Neural progenitor cell (in vitro differentiated cells): Measurements from ENCODE around the gene NEDD9.
A peak's percentile ranks its signal among the peaks of the same experiment; 100 is the strongest.

Experiments used
- EZH2 ChIP-seq: fragments of 200-600 bp; sonication (generic); IDR thresholded peaks from 2 replicates; pipeline ENCODE4 v1.6.1; 2017; ENCODE audit warnings: antibody characterized with exemption, mild to moderate bottlenecking, moderate library complexity
- EZH2phosphoT487 ChIP-seq: fragments of 200-600 bp; sonication (generic); IDR thresholded peaks from 2 replicates; pipeline ENCODE4 v1.6.1; 2017; ENCODE audit warnings: antibody characterized with exemption
- TF ChIP-seq, protein P1 (sequence below): fragments of 200-600 bp; sonication (generic); IDR thresholded peaks from 2 replicates; pipeline ENCODE4 v1.5.1; 2017; ENCODE audit warnings: antibody characterized with exemption, mild to moderate bottlenecking

DNA sequence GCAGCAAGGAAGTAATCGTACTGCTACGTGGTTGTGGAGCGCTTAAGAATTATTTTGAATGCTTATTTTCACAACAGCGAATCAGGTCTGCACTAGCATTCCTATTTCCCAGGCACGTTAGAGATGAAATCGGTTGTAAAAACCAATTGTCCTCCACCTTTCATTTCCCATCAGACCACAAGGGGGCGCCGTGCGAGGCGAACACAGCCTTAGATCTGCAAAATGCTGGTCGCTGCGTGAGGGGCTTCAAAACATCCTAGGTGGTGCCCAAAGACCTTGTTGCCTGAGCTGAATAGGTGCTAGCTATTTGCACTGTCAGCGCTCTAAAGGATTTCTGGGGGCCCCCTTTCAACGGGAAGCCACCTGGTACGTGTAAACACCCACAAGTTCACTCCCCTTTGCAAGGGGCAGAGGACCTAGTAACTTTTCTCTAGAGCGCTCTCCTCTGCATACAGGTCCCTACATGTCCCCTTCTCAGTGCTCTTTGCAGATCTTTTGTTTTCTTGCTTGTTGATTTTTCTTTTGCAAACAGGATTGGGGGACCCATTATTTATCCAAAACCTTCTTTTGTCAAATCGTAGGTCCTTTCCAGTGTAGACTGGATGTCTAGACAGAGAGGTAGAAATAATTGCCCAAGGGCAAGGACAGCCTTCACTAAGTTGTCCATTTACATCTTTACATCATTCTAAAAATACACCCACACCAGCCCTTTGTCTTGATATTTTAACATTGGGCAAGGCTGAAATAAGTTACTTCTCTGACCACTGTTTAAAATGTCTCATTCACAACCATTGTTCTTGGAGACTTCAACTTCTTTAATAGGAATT is 59.8 kb downstream of the NEDD9 start:
- TF ChIP-seq, protein P1, sequence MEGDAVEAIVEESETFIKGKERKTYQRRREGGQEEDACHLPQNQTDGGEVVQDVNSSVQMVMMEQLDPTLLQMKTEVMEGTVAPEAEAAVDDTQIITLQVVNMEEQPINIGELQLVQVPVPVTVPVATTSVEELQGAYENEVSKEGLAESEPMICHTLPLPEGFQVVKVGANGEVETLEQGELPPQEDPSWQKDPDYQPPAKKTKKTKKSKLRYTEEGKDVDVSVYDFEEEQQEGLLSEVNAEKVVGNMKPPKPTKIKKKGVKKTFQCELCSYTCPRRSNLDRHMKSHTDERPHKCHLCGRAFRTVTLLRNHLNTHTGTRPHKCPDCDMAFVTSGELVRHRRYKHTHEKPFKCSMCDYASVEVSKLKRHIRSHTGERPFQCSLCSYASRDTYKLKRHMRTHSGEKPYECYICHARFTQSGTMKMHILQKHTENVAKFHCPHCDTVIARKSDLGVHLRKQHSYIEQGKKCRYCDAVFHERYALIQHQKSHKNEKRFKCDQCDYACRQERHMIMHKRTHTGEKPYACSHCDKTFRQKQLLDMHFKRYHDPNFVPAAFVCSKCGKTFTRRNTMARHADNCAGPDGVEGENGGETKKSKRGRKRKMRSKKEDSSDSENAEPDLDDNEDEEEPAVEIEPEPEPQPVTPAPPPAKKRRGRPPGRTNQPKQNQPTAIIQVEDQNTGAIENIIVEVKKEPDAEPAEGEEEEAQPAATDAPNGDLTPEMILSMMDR, result peak; percentile 91
- no peak for TF ChIP-seq EZH2
- no peak for TF ChIP-seq EZH2phosphoT487
